GM12872 (cell line): ENCODE measurements around the gene PRKG1.

Source experiments
- TF ChIP-seq, protein P1 (sequence below): IDR thresholded peaks from 3 replicates; pipeline ENCODE4 v1.5.1; 2011; ENCODE audit warnings: low read depth, mild to moderate bottlenecking, low read length, moderate library complexity; ENCODE audit not compliant: insufficient read depth

The PRKG1 gene

GRCh38 chr10:51469686-51470085 lies 395.4 kb downstream of the PRKG1 start:
- TF ChIP-seq, protein P1, sequence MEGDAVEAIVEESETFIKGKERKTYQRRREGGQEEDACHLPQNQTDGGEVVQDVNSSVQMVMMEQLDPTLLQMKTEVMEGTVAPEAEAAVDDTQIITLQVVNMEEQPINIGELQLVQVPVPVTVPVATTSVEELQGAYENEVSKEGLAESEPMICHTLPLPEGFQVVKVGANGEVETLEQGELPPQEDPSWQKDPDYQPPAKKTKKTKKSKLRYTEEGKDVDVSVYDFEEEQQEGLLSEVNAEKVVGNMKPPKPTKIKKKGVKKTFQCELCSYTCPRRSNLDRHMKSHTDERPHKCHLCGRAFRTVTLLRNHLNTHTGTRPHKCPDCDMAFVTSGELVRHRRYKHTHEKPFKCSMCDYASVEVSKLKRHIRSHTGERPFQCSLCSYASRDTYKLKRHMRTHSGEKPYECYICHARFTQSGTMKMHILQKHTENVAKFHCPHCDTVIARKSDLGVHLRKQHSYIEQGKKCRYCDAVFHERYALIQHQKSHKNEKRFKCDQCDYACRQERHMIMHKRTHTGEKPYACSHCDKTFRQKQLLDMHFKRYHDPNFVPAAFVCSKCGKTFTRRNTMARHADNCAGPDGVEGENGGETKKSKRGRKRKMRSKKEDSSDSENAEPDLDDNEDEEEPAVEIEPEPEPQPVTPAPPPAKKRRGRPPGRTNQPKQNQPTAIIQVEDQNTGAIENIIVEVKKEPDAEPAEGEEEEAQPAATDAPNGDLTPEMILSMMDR: no peak

DNA sequence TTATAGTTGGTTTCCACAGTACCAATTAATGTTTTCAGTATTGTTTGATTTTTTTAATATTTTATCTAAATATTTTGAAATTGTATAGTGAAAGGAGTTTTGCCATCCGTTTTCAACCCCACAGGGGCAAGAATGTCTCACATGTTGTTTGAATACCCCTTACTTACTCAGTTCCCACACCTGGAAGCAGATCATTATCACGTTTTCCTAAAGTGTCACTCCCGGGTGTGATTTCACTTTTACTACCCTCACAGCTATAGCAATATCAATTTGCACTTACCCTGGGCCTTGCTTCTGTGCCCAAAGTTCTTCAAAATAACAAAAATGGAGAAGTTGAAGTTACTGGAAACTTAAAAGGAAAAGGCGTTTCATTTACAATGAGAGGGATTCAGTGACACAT lies 397.0 kb downstream of the PRKG1 start:
- TF ChIP-seq, protein P1: no peak

DNA sequence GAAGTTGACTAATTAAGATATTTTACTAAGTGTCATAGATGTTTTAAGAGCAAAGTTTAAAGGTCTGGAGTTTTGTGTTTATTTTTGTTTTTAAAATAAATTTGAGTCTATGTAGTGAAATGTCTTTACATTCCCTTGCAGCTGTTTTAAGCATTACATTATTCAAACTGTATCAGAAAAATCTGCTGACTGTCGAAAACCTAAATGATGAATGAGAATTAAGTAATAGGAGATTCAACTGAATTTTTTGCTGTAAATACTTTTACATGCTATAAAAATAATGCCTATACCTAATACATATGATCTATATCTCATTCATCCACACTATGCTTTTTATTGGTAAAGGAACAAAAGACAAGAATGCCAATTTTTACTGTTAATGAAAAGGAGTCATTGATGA lies 397.9 kb downstream of the PRKG1 start:
- TF ChIP-seq, protein P1: no peak

DNA sequence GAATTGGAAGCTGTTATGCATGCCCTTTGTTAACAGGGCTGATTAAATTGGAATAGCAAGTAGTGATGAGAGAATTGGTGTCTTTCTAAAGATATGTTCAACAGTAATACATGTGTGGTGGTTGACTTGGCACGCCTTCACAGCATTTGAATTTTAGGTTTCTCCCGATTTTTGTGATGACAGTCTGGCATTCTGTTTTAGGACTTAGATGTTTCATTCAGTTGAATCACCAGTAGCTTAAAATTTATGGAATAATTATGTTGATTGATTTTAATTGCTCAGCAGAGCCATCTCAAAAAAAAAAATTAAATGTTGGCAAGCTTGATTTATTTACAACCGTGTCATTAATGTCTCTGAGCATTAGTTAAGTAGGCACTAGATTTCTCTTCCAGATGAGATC lies 405.4 kb downstream of the PRKG1 start:
- TF ChIP-seq, protein P1: no peak

DNA sequence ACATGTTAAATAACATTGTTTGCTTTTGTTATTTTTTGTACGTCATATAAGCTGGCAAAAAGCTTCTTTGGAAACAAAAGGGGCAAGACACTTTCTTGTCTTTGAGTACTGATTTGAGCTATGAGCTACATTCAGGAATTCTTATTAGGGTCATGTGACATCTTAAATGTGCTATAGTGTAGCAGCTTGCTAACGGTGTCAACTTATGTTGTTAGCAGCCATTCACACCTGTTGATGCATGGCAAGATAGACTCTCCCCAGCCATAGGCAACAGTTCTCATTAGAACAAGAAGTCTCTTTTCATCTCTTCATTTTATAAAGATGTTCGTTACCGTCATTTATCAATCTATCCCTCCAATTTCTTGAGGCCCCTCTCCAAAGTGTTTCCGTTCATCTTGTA lies 411.4 kb downstream of the PRKG1 start:
- TF ChIP-seq, protein P1: no peak

- TF ChIP-seq, protein P1: no peak
Measured at GRCh38 chr10:51487576-51487975, 413.3 kb downstream of the PRKG1 start.

DNA sequence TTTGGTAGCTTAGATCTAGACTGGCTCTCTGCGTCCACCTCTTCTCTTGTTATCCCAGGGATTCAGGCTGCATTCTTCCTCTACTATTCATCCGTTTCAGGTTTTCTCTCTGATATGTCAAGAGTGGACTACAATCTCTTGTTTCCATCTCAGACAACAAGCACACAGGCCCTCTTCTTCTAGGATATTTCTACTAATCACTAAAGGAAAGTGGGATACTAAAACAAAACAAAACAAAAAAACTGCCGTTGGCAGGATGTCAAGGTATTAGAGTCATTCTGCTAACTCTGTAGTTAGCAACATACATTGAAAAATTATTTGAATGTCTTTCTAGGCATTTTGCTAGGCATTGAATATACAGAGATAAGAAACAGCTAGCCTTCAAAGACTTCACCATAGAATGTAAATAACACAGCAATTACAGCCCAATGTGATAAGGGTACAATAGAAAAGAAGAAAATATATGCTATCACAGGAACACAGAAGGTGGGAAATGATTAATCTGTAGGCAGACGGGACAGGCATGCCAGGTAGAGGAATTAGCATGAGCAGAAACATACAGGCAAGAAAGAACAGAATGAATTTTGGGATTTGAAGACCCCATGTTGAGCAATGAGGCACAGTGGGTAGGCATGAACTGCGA lies 414.6 kb downstream of the PRKG1 start:
- TF ChIP-seq, protein P1: no peak
